ENCODE measurements around the gene ZIC4. TPM values are rescaled to one million over a fixed set of nuclear protein-coding genes. Genes with fewer than 3 reads are reported as not detected.

The ZIC4 gene
- total and polyA plus RNA-seq, 10 donors, result not detected

DNA sequence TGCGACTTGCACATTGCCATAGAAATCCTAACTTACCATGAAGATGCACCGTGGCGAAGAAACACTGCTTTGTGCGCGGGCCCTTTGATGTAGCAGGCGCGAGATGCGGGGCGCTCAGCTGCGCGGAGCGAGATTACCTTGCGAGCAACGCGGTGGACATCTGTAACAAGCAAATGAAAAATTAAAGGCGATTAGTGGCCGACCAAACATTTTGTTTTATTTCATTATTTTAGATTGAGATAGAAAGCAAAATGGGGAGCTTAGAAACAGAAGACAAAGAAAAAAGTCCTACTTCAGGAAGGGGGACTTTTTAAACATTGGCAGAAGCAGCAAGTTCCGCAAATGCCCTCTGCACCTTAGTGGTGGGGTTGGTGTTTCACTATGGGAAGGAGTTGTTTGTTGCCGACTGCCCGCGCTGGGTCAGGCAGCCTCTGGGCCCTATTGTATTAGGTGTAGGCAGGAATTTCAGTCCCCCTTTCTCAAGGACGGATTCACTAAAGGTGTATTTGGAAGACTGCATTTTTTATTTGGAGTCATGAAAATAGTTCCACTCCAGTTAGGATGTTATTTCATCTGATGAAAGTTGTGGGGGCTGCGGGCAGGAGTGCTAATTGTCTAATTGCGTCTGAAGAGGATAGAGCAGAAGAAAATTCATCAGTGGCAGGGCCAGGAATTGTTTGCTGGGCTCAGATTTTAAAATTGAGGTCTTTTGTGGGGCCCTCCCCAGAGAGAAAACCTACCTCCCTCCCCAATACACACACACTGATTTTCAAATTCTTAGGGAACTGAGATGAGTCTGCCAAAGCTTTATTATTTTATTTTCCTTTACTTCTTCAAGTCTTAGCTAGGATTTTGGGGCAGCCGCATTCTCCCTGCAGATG is 17.4 kb downstream of the ZIC4 start:
- H3K36me3 ChIP-seq, result no peaks in the 10 kb centered on the region
- no peak overlapping the region for H3K4me3 ChIP-seq
- peaks cover 0 to 43% (median 0%) of the 10 kb centered on the region in 8 donors for H3K9me3 ChIP-seq
- peaks cover 0 to 24% (median 16%) of the 10 kb centered on the region in 6 donors for H3K4me1 ChIP-seq
- no peak for DNase-seq
- WGBS, 5 donors, result 9 to 12% (median 11%) methylated on average over 25 of the region's 25 CpGs
- TF ChIP-seq POLR2A (IDR thresholded peaks at IDR 0.05) (no peak), POLR2AphosphoS5 (IDR thresholded peaks at IDR 0.05) (no peak)
- TF ChIP-seq, protein P1, sequence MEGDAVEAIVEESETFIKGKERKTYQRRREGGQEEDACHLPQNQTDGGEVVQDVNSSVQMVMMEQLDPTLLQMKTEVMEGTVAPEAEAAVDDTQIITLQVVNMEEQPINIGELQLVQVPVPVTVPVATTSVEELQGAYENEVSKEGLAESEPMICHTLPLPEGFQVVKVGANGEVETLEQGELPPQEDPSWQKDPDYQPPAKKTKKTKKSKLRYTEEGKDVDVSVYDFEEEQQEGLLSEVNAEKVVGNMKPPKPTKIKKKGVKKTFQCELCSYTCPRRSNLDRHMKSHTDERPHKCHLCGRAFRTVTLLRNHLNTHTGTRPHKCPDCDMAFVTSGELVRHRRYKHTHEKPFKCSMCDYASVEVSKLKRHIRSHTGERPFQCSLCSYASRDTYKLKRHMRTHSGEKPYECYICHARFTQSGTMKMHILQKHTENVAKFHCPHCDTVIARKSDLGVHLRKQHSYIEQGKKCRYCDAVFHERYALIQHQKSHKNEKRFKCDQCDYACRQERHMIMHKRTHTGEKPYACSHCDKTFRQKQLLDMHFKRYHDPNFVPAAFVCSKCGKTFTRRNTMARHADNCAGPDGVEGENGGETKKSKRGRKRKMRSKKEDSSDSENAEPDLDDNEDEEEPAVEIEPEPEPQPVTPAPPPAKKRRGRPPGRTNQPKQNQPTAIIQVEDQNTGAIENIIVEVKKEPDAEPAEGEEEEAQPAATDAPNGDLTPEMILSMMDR (IDR thresholded peaks at IDR 0.05 in 8 of 11, conservative IDR thresholded peaks at IDR 0.05 in 3 of 11), result no peak
- H3K27ac ChIP-seq, result no peak overlapping the region
- peaks cover 11 to 100% (median 98%) of the 10 kb centered on the region in 7 donors for H3K27me3 ChIP-seq (replicated peaks in 1 of 7)
- intact Hi-C loops (cut with DNase I; ENCODE audit: low total_unique reads), result no loop called here

DNA sequence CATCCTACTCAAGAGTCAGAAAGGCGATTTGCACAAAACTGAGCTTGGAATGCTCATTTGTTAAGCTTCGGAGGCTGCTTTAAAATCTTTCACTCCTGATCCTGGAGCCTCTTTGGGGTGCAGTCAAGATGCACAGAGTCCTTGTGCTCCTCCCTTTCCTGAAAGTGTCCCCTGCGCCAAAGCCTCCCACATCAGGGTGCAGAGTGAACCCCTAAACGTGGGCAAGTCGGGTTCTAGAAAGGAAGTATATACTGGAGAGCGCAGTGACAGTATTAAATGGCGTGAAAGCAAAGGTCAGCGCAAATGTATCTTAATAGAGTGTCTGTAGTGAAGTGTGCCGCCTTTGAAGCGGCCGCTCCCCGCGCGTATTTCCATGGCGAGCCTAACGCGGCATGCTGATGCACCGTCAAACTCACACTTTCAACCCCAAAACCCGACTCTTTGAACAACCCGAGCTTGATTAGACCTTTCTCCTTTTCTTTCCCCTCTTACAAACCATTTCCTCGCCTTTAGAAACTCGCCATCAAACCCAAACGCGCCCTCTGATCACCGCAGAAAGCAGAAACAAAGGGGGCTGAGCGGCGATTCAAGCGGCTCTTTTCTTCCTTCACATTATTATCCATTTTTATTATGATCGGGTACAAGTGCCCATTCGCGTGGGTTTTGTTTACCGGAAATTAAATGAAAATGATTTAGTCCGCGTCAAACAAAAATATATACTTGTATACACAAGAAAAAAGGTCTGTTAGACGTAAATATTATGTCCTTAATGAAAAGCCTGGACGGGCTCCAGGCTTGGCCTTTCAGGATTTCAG is 18.3 kb downstream of the ZIC4 start:
- no peak for DNase-seq
- Histone ChIP-seq H3K27ac (no peak overlapping the region), H3K27me3 (replicated peaks in 1 of 7) (peaks cover 8 to 100% (median 98%) of the 10 kb centered on the region in 7 donors), H3K36me3 (no peaks in the 10 kb centered on the region), H3K4me1 (peaks cover 0 to 15% (median 9%) of the 10 kb centered on the region in 6 donors), H3K4me3 (no peak overlapping the region), H3K9me3 (peaks cover 0 to 36% (median 0%) of the 10 kb centered on the region in 8 donors)
- intact Hi-C loops (cut with DNase I; ENCODE audit: low total_unique reads), result no loop called here
- TF ChIP-seq, protein P1 (IDR thresholded peaks at IDR 0.05 in 8 of 11, conservative IDR thresholded peaks at IDR 0.05 in 3 of 11), result no peak
- no peak for TF ChIP-seq POLR2AphosphoS5 (IDR thresholded peaks at IDR 0.05)
- no peak for TF ChIP-seq POLR2A (IDR thresholded peaks at IDR 0.05)
- WGBS, 5 donors, result 5 to 13% (median 7%) methylated on average over 36 of the region's 36 CpGs

DNA sequence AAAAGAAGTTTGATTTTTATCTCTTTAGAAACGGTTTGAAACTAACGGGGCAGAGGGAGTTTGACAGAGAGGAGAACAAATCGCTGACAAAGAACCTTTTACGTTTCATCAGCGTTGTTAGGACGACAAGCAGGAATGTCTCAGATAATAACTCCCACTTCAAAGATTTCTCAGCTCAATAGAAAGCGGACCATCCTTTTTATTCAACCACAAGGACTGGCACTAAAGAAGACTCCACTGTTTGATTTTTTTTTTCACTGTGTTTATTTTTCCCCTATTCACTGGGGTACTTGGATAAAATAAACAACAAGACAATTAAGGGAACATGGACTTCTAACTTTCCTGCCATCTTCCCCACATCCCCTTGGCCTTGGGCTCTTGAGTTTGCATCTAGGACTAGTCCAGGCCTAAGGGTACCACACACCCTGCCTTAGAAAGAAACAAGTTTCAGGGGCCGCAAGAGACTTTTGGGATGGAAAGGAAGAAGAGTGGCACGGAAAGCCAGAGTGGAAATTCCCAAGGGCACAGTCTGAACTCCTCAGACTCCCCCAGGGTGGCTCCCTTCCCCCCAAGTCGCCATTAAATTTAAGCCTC is 19.0 kb downstream of the ZIC4 start:
- peaks cover 8 to 100% (median 98%) of the 10 kb centered on the region in 7 donors for H3K27me3 ChIP-seq (replicated peaks in 1 of 7)
- no peak for TF ChIP-seq POLR2A (IDR thresholded peaks at IDR 0.05)
- no peak for TF ChIP-seq POLR2AphosphoS5 (IDR thresholded peaks at IDR 0.05)
- TF ChIP-seq, protein P1 (IDR thresholded peaks at IDR 0.05 in 8 of 11, conservative IDR thresholded peaks at IDR 0.05 in 3 of 11), result no peak

More for the DNA sequence above, 19.0 kb downstream of the ZIC4 start:
- peaks cover 0 to 31% (median 0%) of the 10 kb centered on the region in 8 donors for H3K9me3 ChIP-seq
- peaks cover 0 to 10% (median 7%) of the 10 kb centered on the region in 6 donors for H3K4me1 ChIP-seq
- H3K27ac ChIP-seq, result no peak overlapping the region
- intact Hi-C loops (cut with DNase I; ENCODE audit: low total_unique reads), result no loop called here
- no peaks in the 10 kb centered on the region for H3K36me3 ChIP-seq
- no peak overlapping the region for H3K4me3 ChIP-seq
- 6 to 8% (median 8%) methylated on average over 10 of the region's 10 CpGs for WGBS, 5 donors
- no peak for DNase-seq
